Activated T-cell treated with anti-CD3 and anti-CD28 coated beads for 48 hours (primary cell): ENCODE measurements around the gene UGT1A1.

Source experiments
- DNase-seq: peaks from one replicate; pipeline ENCODE4 v3.0.0-alpha.2; 2020; ENCODE audit warnings: low read depth

The UGT1A1 gene

GRCh38 chr2:233758141-233758540, 1.9 kb upstream of the UGT1A1 start:
- no peak for DNase-seq

GRCh38 chr2:233758849-233759248, 1.2 kb upstream of the UGT1A1 start:
- DNase-seq: no peak

GRCh38 chr2:233761040-233761769, 1.1 kb downstream of the UGT1A1 start:
- no peak for DNase-seq

GRCh38 chr2:233764264-233764663, 4.2 kb downstream of the UGT1A1 start:
- DNase-seq: no peak

GRCh38 chr2:233764761-233765160, 4.7 kb downstream of the UGT1A1 start:
- no peak for DNase-seq

GRCh38 chr2:233766416-233766815, 6.3 kb downstream of the UGT1A1 start:
- DNase-seq: no peak

GRCh38 chr2:233768076-233768475, 8.0 kb downstream of the UGT1A1 start:
- DNase-seq: no peak

GRCh38 chr2:233769260-233769659, 9.2 kb downstream of the UGT1A1 start:
- no peak for DNase-seq

GRCh38 chr2:233772153-233772552, 12.1 kb downstream of the UGT1A1 start:
- no peak for DNase-seq

DNA sequence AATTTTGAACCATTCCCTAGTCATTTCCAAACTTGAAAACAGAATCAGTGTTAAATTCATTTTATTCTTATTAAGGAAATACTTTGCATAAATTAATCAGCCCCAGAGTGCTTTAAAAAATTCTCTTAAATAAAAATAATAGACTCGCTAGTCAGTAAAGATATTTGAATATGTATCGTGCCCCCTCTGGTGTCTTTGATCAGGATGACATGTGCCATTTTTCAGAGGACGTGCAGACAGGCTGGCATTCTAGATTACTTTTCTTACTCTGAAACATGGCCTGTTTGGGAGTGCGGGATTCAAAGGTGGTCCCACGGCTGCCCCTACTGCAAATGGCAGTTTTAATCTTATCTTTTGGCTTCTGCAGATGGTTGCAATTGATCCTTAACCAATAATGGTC, 12.5 kb downstream of the UGT1A1 start:
- DNase-seq: no peak

DNA sequence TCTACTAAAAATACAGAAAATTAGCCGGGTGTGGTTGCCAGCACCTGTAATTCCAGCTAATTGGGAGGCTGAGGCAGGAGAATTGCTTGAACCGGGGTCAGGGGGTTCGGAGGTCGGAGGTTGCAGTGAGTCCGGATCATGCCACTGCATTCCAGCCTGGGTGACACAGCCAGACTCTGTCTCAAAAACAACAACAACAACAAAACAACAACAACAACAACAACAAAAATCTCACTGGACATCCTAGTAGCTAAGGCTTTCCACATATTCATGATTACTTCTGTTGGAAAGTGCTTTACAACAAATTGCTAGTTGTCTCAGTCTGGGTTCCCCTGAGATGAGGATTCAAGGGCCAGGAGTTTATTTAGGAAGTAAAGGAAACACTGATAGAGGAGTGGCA, 13.8 kb downstream of the UGT1A1 start:
- DNase-seq: no peak

DNA sequence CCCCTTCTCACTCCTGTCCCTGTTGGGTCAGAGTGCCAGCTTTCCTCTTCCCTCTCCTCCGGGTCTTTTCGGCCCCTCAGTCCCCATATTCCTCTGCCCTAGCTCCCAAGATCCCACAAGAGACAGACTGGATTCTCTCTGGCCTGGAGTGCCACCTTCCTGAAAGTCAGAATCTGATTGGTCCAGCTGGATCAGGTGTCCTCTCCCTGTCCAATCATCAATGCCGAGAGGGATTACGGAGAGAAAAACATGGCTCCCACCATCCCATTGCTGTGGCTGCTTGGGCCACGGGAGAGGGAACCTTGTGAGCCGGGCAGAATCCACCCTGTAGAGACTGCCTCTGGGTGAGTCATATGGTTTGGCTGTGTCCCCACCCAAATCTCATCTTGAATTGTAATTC, 15.3 kb downstream of the UGT1A1 start:
- DNase-seq: no peak

GRCh38 chr2:233778030-233778429, 18.0 kb downstream of the UGT1A1 start, which contains the start of gene MROH2A:
MROH2A (plus strand) TSS chr2:233778330; CDS start chr2:233779359, 1,029 bp downstream.
- DNase-seq: no peak

DNA sequence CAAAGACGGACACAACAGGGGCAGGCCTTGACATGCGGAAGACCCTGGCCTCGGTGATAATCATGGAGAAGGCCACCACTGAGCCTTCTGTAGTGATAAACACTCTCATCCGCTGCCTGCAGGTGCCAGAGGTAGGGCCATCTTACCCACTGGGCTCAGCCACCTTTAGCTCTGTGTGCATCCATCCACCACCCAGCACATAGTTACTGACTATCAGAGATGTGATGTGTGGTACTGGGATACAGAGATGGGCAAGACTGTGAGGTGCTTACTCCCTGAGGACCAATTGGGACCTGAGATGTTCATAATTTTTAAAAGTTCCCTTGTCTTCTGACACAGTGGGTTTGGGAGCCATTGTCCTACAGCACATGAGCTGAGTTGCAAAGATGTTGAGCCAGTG, 19.7 kb downstream of the UGT1A1 start:
- DNase-seq: no peak

DNA sequence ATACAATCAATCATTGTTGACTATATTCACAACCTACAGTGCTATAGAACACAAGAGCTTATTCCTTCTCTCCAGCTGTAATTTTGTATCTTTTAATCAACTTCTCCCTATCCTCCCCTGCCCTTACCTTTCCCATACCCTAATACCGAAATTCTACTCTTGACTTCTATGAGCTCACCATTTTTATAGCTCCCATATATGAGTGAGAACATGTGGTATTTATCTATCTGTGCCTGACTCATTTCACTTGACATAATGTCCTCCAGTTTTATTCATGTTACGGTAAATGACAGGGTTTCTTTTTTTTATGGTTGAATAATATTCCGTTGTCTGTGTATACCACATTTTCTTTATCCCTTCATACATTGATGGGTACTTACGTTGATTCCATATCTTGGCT, 20.7 kb downstream of the UGT1A1 start:
- DNase-seq: no peak

DNA sequence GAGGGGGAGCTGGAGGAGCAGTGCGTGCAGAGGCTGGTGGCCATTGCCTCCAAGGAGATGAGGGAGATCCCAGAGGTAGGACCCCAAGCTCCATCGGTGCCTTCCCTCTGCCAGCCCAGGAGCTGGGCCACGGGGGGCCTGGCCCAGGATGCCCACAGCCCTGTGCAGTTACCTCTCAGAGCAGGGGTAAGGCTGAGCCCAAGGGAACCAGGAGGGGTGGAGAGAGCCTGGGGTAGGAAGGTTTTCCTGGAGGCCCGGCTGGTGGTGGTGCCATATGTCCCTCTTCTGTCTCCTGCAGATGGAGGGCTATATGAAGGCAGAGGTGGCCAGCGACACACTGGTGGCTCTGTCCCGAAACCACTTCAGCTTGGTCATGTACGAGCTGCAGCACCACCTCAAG, 29.5 kb downstream of the UGT1A1 start:
- no peak for DNase-seq

DNA sequence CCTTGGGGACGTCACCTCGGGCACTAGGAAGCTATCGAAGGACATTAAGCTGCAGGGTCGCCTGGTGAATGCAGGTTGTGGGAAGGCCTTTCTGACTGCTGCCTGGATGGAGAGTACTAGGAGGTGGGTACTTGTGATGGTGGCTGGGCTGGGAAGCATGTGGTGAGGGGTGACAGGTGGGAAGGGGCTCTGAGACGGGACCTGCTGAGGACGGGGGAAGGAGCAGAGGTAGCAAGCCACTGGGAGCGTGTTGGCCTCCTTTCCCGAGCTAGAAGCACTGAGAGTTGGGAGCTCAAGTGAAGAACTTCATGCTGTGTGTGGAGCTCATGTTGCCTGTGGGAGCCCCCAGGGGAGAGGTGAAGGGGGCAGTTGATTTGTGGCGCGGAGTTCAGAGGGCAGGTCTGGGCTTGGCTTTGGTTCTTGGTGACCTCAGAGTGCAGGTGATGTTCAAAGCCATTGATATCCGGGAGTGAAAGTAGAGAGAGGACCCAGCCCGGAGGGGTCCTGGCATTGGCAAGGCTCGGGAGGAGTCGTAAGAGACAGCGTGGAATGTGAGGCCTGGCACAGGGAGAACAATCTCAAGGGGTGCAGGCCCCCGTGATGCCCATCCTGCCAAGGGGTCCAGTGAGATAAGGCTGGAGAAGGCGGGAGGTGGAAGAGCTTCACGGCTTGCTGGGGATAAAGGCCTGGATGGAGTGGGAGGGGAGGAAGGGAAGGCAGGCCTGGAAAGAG, 31.2 kb downstream of the UGT1A1 start:
- DNase-seq: no peak

GRCh38 chr2:233791883-233792329, 31.8 kb downstream of the UGT1A1 start:
- DNase-seq: no peak

DNA sequence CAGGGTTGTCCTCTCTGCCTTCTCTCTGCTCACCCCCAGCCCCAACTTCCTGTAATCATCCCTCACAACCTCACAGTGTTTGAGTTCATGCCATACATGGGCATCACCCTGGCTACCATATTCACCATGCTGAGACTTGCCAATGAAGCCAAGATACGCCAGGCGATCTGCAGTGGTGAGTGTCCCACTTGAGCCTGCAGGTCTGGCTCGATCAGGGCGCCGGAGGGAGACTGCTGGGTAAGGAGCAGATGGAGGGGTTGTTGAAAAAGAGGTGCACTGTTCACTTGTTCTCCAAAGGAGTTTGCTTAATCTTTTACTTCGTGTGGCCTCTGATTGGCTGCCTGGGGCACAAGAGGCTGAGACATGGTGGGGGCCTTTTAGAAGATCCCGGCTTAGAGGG, 32.6 kb downstream of the UGT1A1 start:
- DNase-seq: no peak

GRCh38 chr2:233793465-233794127, 33.5 kb downstream of the UGT1A1 start:
- DNase-seq: no peak

- DNase-seq: no peak
These were observed 34.1 kb downstream of the UGT1A1 start for GRCh38 chr2:233794128-233794658.

GRCh38 chr2:233795735-233796171, 35.7 kb downstream of the UGT1A1 start:
- no peak for DNase-seq

DNA sequence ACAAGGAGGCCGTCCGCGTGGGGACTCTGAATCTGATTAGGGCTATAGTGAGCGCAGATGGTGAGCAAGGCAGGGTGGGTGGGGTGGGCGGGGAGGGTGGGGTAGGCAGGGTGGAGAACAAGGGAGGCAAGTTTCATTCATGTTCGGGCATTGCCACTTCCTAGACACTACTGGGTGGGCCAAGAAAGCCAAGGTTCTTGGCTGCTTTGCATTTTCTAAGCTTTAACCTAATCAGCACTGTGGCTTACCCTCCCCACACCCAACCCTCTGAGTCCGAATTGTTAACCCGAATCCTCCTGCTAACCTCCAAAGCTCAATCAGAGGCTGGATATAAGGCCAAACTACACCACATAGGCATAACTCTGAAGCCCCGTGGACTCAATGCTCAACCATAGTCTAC, 36.2 kb downstream of the UGT1A1 start:
- no peak for DNase-seq
